ENCODE data around the gene FAM32A.

FAM32A gene

GRCh38 chr19:16233836-16234551 is 48.8 kb downstream of the FAM32A start:
- no peak overlapping the region for H3K4me3 ChIP-seq (ENCODE audit: low read depth, low read length)
- TF ChIP-seq, protein P1, sequence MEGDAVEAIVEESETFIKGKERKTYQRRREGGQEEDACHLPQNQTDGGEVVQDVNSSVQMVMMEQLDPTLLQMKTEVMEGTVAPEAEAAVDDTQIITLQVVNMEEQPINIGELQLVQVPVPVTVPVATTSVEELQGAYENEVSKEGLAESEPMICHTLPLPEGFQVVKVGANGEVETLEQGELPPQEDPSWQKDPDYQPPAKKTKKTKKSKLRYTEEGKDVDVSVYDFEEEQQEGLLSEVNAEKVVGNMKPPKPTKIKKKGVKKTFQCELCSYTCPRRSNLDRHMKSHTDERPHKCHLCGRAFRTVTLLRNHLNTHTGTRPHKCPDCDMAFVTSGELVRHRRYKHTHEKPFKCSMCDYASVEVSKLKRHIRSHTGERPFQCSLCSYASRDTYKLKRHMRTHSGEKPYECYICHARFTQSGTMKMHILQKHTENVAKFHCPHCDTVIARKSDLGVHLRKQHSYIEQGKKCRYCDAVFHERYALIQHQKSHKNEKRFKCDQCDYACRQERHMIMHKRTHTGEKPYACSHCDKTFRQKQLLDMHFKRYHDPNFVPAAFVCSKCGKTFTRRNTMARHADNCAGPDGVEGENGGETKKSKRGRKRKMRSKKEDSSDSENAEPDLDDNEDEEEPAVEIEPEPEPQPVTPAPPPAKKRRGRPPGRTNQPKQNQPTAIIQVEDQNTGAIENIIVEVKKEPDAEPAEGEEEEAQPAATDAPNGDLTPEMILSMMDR (IDR thresholded peaks at IDR 0.05; ENCODE audit: low read depth, low read length) = no peak
- no peak for DNase-seq (ENCODE audit: low read depth, low spot score)
- in situ Hi-C loops (cut with HindIII; ENCODE audit: low sequenced_read_pairs) = no loop called here

DNA sequence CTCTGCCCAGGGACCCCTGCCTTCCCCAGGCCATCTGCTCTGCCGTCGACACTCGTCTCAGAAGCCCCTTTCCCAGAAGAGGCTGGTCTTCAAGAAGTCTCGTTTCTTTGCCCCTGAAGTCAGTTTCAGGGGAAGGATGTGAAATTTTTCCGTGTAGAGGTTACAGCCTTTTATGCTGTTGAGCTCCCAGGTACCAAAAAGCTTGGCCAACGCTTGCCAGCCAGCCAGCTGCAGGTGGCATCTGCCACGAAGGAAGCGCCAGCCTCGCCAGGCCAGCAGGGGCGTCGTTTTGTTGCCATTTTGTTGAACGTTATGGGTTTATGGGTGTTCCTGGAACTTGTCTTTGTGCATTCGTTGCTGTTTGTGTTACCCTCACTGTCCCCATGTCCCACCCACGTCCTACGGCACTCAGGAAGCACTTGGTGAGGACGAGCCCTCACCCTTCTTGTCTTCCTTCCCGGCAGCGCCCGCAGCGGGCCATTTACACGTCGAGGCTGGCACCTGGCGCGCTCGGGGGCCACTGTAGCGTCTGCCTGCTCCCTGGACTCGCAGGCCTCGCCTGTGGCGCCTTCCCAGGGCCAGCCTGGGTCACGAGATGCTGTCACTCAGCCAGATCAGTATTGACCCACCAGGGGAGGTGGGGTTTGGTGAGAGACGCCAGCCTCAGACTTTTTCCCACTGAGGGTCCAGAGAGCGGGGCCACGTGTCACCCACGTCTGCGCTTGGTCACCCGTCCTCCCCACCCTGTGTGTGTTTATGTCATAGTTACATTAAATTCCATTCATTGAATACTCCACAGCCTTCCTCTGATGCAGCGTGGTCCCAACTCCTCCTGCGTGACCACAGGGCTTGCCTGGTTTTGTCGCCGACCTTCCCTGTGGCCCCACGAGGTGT is 49.6 kb downstream of the FAM32A start:
- H3K4me3 ChIP-seq (ENCODE audit: low read depth, low read length) = no peak overlapping the region
- no peak for DNase-seq (ENCODE audit: low read depth, low spot score)
- TF ChIP-seq, protein P1 (IDR thresholded peaks at IDR 0.05; ENCODE audit: low read depth, low read length) = no peak
- in situ Hi-C loops (cut with HindIII; ENCODE audit: low sequenced_read_pairs) = no loop called here

DNA sequence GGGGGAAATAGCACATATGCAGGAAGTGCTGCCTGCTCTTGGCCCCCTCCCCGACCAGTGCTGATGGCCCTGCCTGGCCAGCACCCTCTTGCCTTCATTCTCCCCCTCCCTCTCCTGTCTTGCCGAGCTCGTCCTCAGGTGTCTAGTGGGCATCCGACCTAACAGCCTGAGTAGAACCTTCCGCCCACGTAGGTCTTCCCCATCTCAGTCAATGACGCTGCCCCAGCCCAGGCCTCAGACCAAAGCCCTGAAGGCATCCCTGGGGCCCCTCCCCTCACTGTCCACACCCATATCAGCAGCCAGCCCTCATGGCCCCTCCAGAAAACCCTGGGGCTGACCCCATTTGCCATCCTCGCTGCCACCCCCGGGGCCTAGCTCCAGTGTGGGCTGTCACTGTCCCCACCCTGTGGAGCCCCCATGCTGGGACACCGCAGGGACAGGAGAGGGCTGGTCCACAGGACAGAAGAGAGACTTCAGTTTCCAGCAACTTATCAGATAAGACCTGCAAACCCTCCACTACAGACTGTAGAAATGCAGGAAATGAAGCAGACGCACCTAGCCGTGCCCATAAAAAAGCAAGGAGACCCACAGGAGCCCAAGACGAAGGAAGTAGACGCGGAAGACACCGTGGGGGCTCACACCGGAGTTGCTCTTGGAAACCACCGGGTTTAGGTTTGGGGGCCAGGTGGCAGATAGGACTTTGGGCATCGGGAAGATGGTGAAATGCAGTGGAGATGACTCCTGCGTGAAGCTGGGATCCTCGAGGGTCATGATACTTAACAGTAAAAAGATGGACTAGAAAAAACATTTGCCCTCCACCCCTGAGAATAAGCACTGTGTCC is 50.8 kb downstream of the FAM32A start:
- no peak for DNase-seq (ENCODE audit: low read depth, low spot score)
- TF ChIP-seq, protein P1 (IDR thresholded peaks at IDR 0.05; ENCODE audit: low read depth, low read length) = no peak
- H3K4me3 ChIP-seq (ENCODE audit: low read depth, low read length) = no peak overlapping the region
- in situ Hi-C loops (cut with HindIII; ENCODE audit: low sequenced_read_pairs) = no loop called here
